ENCODE data around the gene ADISSP. TPM values are rescaled to one million over a fixed set of nuclear protein-coding genes. Genes with fewer than 3 reads are reported as not detected.
A peak's percentile ranks its signal among the peaks of the same experiment; 100 is the strongest.

The ADISSP gene
- total and polyA plus RNA-seq, 2 donors (not counting 1 experiment from before 2014, with no cell fraction given): 17.0 to 23.5 TPM

GRCh38 chr20:3800878-3801260 lies 33.3 kb upstream of the ADISSP start:
- no peak for DNase-seq (ENCODE audit: low read depth in 2 of 2)
- Histone ChIP-seq H3K4me3 (replicated peaks in 1 of 4; ENCODE audit: control extremely low read depth in 1 of 4, insufficient read depth in 1 of 4, low read depth in 3 of 4, low read length in 4 of 4) (no peak overlapping the region), H2AFZ (ENCODE audit: low read length) (no peak overlapping the region), H3K4me2 (ENCODE audit: extremely low read depth, insufficient read depth, low read length) (no peak overlapping the region), H3K4me1 (ENCODE audit: control insufficient read depth, extremely low read depth, insufficient read depth, low read length) (peaks cover 36% of the 10 kb centered on the region), H3K27me3 (ENCODE audit: control insufficient read depth, insufficient read depth, low read length) (no peaks in the 10 kb centered on the region), H3K27ac (ENCODE audit: insufficient read depth, low read length) (no peak overlapping the region), H3K79me2 (ENCODE audit: control insufficient read depth, insufficient read depth, low read length) (peaks cover 61% of the 10 kb centered on the region), H3K9me3 (ENCODE audit: control insufficient read depth, insufficient read depth, low read depth, low read length) (no peaks in the 10 kb centered on the region), H3K9ac (ENCODE audit: insufficient read depth, low read length) (no peak overlapping the region), H3K36me3 (ENCODE audit: control insufficient read depth, insufficient read depth, low read length) (peaks cover 62% of the 10 kb centered on the region), H4K20me1 (ENCODE audit: control insufficient read depth, extremely low read depth, insufficient read depth, low read length) (no peaks in the 10 kb centered on the region)
- TF ChIP-seq CTCF (conservative IDR thresholded peaks at IDR 0.05 in 1 of 2, IDR thresholded peaks at IDR 0.05 in 1 of 2; ENCODE audit: low read depth in 1 of 2, low read length in 2 of 2) (no peak), EZH2 (IDR thresholded peaks at IDR 0.05; ENCODE audit: low read length, missing control alignments) (no peak)

DNA sequence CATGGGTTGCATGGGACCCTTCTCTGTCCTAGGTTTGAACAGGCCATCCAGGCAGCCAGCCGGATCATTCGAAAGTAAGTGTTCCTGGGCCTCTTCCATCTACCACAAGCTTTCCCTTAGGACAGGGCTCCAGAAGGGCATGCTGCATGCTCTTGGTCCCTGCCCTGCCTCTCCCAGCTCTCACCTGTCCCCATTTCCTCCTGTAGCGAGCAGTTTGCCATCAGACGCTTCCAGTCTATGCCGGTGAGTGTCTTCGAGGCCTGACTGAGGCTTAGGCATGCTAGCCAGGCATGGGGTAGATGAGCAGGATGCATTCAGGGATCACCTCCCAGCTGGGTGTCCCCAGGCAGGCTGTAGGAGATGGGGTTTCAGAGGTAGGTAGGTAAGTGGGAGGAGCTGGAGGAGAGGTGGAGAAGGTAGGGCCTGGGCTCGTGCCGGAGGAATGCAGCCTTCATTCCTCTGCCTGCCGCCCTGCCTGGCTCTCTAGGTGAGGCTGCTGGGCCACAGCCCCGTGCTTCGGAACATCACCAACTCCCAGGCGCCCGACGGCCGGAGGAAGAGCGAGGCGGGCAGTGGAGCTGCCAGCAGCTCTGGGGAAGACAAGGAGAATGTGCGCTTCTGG lies 32.8 kb upstream of the ADISSP start:
- Histone ChIP-seq H3K4me3 (replicated peaks in 1 of 4; ENCODE audit: control extremely low read depth in 1 of 4, insufficient read depth in 1 of 4, low read depth in 3 of 4, low read length in 4 of 4) (no peak overlapping the region), H3K36me3 (ENCODE audit: control insufficient read depth, insufficient read depth, low read length) (peaks cover 57% of the 10 kb centered on the region), H3K27ac (ENCODE audit: insufficient read depth, low read length) (no peak overlapping the region), H3K9ac (ENCODE audit: insufficient read depth, low read length) (no peak overlapping the region), H3K79me2 (ENCODE audit: control insufficient read depth, insufficient read depth, low read length) (peaks cover 61% of the 10 kb centered on the region), H3K9me3 (ENCODE audit: control insufficient read depth, insufficient read depth, low read depth, low read length) (no peaks in the 10 kb centered on the region), H3K27me3 (ENCODE audit: control insufficient read depth, insufficient read depth, low read length) (no peaks in the 10 kb centered on the region), H4K20me1 (ENCODE audit: control insufficient read depth, extremely low read depth, insufficient read depth, low read length) (no peaks in the 10 kb centered on the region), H3K4me1 (ENCODE audit: control insufficient read depth, extremely low read depth, insufficient read depth, low read length) (peaks cover 32% of the 10 kb centered on the region), H2AFZ (ENCODE audit: low read length) (no peak overlapping the region), H3K4me2 (ENCODE audit: extremely low read depth, insufficient read depth, low read length) (no peak overlapping the region)
- no peak for TF ChIP-seq EZH2 (IDR thresholded peaks at IDR 0.05; ENCODE audit: low read length, missing control alignments)
- TF ChIP-seq CTCF (conservative IDR thresholded peaks at IDR 0.05 in 1 of 2, IDR thresholded peaks at IDR 0.05 in 1 of 2; ENCODE audit: low read depth in 1 of 2, low read length in 2 of 2): no peak
- no peak for DNase-seq (ENCODE audit: low read depth in 2 of 2)

DNA sequence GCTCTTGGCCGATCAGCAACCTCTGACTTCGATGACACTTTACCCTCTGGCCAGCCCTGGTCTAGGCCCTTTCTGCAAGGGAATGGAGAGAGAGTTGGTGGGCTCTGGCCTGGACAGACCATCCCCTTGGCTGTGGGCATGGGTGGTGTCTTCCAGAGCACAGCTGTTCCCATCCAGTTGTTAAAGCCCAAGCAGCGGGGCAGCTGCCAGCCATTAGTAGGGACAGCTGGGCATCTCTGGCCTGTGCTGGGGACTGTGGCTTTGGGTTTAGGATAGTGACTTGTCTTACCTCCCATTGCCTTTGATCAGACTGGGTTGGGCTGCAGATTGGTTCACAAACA lies 31.3 kb upstream of the ADISSP start:
- Histone ChIP-seq H3K4me3 (replicated peaks in 1 of 4; ENCODE audit: control extremely low read depth in 1 of 4, insufficient read depth in 1 of 4, low read depth in 3 of 4, low read length in 4 of 4) (peak overlapping the region in 3 of 4 experiments; percentile 78 to 97 (median 95)), H3K4me1 (ENCODE audit: control insufficient read depth, extremely low read depth, insufficient read depth, low read length) (peaks cover 26% of the 10 kb centered on the region), H3K79me2 (ENCODE audit: control insufficient read depth, insufficient read depth, low read length) (peaks cover 61% of the 10 kb centered on the region), H3K9me3 (ENCODE audit: control insufficient read depth, insufficient read depth, low read depth, low read length) (no peaks in the 10 kb centered on the region), H2AFZ (ENCODE audit: low read length) (no peak overlapping the region), H3K27ac (ENCODE audit: insufficient read depth, low read length) (peak overlapping the region; percentile 58), H3K27me3 (ENCODE audit: control insufficient read depth, insufficient read depth, low read length) (no peaks in the 10 kb centered on the region), H3K9ac (ENCODE audit: insufficient read depth, low read length) (no peak overlapping the region), H3K36me3 (ENCODE audit: control insufficient read depth, insufficient read depth, low read length) (peaks cover 46% of the 10 kb centered on the region), H4K20me1 (ENCODE audit: control insufficient read depth, extremely low read depth, insufficient read depth, low read length) (no peaks in the 10 kb centered on the region), H3K4me2 (ENCODE audit: extremely low read depth, insufficient read depth, low read length) (peak overlapping the region; percentile 60)
- no peak for DNase-seq (ENCODE audit: low read depth in 2 of 2)
- no peak for TF ChIP-seq EZH2 (IDR thresholded peaks at IDR 0.05; ENCODE audit: low read length, missing control alignments)
- no peak for TF ChIP-seq CTCF (conservative IDR thresholded peaks at IDR 0.05 in 1 of 2, IDR thresholded peaks at IDR 0.05 in 1 of 2; ENCODE audit: low read depth in 1 of 2, low read length in 2 of 2)
